Uterus (tissue), 4 donors: ENCODE results near the gene FAM174B. TPM values are rescaled to one million over a fixed set of nuclear protein-coding genes. Genes with fewer than 3 reads are reported as not detected.
A peak's percentile ranks its signal among the peaks of the same experiment; 100 is the strongest.

Experiments
- DNase-seq, 2 donors: peaks; one replicate each; pipeline ENCODE4 v3.0.0-alpha.2; 2019 to 2020
- H3K27ac ChIP-seq, 2 donors: fragments of 200-600 bp; sonication (generic); 1 replicate in 1 of 2; 2 replicates in 1 of 2; pipeline ENCODE4 v1.5.1; 2016 to 2018
- H3K27me3 ChIP-seq, 2 donors: fragments of 200-600 bp; sonication (generic); one replicate each; pipeline ENCODE4 v1.5.1; 2018 to 2019; ENCODE audit warnings: control low read depth in 1 of 2
- H3K36me3 ChIP-seq, 2 donors: fragments of 200-600 bp; sonication (generic); one replicate each; pipeline ENCODE4 v1.5.1; 2019; ENCODE audit warnings: control low read depth in 1 of 2
- H3K4me1 ChIP-seq, 2 donors: fragments of 200-600 bp; sonication (generic); one replicate each; pipeline ENCODE4 v1.5.1; 2018 to 2019; ENCODE audit warnings: control low read depth in 1 of 2
- H3K4me3 ChIP-seq, 2 donors: fragments of 200-600 bp; sonication (generic); 1 replicate in 1 of 2; 2 replicates in 1 of 2; pipeline ENCODE4 v1.5.1; 2018 to 2019; ENCODE audit warnings: mild to moderate bottlenecking in 1 of 2
- H3K9me3 ChIP-seq, 2 donors: fragments of 200-600 bp; sonication (generic); one replicate each; pipeline ENCODE4 v1.5.1; 2019; ENCODE audit warnings: control low read depth in 1 of 2
- POLR2A ChIP-seq, 2 donors: fragments of 450-650 bp; IDR thresholded peaks; one replicate each; pipeline ENCODE4 v1.6.1; 2016; ENCODE audit warnings: antibody characterized with exemption in 2 of 2, mild to moderate bottlenecking in 1 of 2, moderate library complexity in 1 of 2
- intact Hi-C: fragments of 100-400 bp; cut with DNase I; formaldehyde crosslinking; loops from one replicate; pipeline ENCODE4 v1.15.1; 2023; ENCODE audit warnings: low total_unique reads
- total RNA-seq, 4 donors: library from RNA; depleted of rRNA in 3 of 4; stranded (reverse); fragments of >200 nt in 3 of 4; gene quantifications; one replicate each; pipeline versions ENCODE4 v1.1.0 to v1.2.4, GENCODE V29; 2014 to 2023
- TF ChIP-seq, protein P1 (sequence below), 4 experiments: fragments of 200-600 bp in 2 of 4; fragments of 450-650 bp in 2 of 4; sonication (generic) in 2 of 4; IDR thresholded peaks; one replicate each; pipeline ENCODE4 v1.5.1; 2016 to 2019; ENCODE audit warnings: antibody characterized with exemption in 4 of 4, mild to moderate bottlenecking in 2 of 4, moderate library complexity in 1 of 4
- donor health status: DM: yes; HTN: yes; CAD: no.

FAM174B gene
- total RNA-seq, 4 donors from 2014 or later, result 0.51 to 41.8 (median 5.5) TPM

GRCh38 chr15:92605225-92605944, 50.2 kb downstream of the FAM174B start:
- no peaks in the 10 kb centered on the region for H3K4me1 ChIP-seq
- intact Hi-C loops, result no loop called here
- no peak overlapping the region for H3K27ac ChIP-seq
- no peak overlapping the region for H3K4me3 ChIP-seq
- H3K9me3 ChIP-seq, result no peaks in the 10 kb centered on the region
- DNase-seq, result no peak
- no peaks in the 10 kb centered on the region for H3K27me3 ChIP-seq
- no peak for TF ChIP-seq POLR2A (IDR thresholded peaks at IDR 0.05)
- TF ChIP-seq, protein P1, sequence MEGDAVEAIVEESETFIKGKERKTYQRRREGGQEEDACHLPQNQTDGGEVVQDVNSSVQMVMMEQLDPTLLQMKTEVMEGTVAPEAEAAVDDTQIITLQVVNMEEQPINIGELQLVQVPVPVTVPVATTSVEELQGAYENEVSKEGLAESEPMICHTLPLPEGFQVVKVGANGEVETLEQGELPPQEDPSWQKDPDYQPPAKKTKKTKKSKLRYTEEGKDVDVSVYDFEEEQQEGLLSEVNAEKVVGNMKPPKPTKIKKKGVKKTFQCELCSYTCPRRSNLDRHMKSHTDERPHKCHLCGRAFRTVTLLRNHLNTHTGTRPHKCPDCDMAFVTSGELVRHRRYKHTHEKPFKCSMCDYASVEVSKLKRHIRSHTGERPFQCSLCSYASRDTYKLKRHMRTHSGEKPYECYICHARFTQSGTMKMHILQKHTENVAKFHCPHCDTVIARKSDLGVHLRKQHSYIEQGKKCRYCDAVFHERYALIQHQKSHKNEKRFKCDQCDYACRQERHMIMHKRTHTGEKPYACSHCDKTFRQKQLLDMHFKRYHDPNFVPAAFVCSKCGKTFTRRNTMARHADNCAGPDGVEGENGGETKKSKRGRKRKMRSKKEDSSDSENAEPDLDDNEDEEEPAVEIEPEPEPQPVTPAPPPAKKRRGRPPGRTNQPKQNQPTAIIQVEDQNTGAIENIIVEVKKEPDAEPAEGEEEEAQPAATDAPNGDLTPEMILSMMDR (IDR thresholded peaks at IDR 0.05), result no peak
- no peaks in the 10 kb centered on the region for H3K36me3 ChIP-seq

- TF ChIP-seq, protein P1 (IDR thresholded peaks at IDR 0.05), result no peak
- no peak for TF ChIP-seq POLR2A (IDR thresholded peaks at IDR 0.05)
- H3K9me3 ChIP-seq, result no peaks in the 10 kb centered on the region
- peak; percentile 53 to 58 for DNase-seq
- no peak overlapping the region for H3K4me3 ChIP-seq
- intact Hi-C loops, result no loop called here
- no peaks in the 10 kb centered on the region for H3K4me1 ChIP-seq
- no peaks in the 10 kb centered on the region for H3K36me3 ChIP-seq
- peak overlapping the region in 1 of 2 donors; percentile 52 for H3K27ac ChIP-seq
- no peaks in the 10 kb centered on the region for H3K27me3 ChIP-seq
These were observed 51.7 kb downstream of the FAM174B start for GRCh38 chr15:92603743-92604470.

- DNase-seq, result no peak
- Histone ChIP-seq H3K9me3 (no peaks in the 10 kb centered on the region), H3K4me3 (no peak overlapping the region), H3K27ac (peak overlapping the region in 1 of 2 donors; percentile 52), H3K27me3 (no peaks in the 10 kb centered on the region), H3K36me3 (no peaks in the 10 kb centered on the region), H3K4me1 (no peaks in the 10 kb centered on the region)
- intact Hi-C loops, result no loop called here
- TF ChIP-seq, protein P1 (IDR thresholded peaks at IDR 0.05), result no peak
- no peak for TF ChIP-seq POLR2A (IDR thresholded peaks at IDR 0.05)
These were observed 52.3 kb downstream of the FAM174B start for GRCh38 chr15:92603278-92603677.

DNA sequence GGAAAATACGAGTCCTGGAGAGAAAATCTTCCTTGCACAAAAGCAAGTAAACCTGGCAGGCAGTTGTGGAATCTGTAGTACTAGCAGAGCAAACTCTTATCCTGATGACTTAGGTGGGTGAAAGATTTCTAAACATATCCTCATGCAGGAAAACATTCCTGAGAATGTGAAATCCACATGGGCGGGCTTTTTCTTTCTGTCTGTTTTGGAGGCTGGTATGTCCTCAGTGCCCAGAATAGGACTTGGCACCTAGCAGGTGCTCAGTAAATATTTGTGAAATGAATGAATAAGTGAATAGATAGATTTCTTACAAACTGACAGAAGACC, 53.3 kb downstream of the FAM174B start:
- H3K27ac ChIP-seq, result no peak overlapping the region
- H3K4me1 ChIP-seq, result no peaks in the 10 kb centered on the region
- DNase-seq, result no peak
- no peaks in the 10 kb centered on the region for H3K9me3 ChIP-seq
- no peaks in the 10 kb centered on the region for H3K36me3 ChIP-seq
- intact Hi-C loops, result no loop called here
- TF ChIP-seq POLR2A (IDR thresholded peaks at IDR 0.05), result no peak
- TF ChIP-seq, protein P1 (IDR thresholded peaks at IDR 0.05), result no peak
- no peak overlapping the region for H3K4me3 ChIP-seq
- no peaks in the 10 kb centered on the region for H3K27me3 ChIP-seq

- Histone ChIP-seq H3K27ac (no peak overlapping the region), H3K27me3 (no peaks in the 10 kb centered on the region), H3K4me1 (no peaks in the 10 kb centered on the region), H3K4me3 (no peak overlapping the region), H3K36me3 (no peaks in the 10 kb centered on the region), H3K9me3 (no peaks in the 10 kb centered on the region)
- intact Hi-C loops, result no loop called here
- DNase-seq, result no peak
- TF ChIP-seq, protein P1 (IDR thresholded peaks at IDR 0.05), result no peak
- no peak for TF ChIP-seq POLR2A (IDR thresholded peaks at IDR 0.05)
These were observed 53.8 kb downstream of the FAM174B start for GRCh38 chr15:92601592-92602266.
